ENCODE data around the gene DGKB.

Gene DGKB

DNA sequence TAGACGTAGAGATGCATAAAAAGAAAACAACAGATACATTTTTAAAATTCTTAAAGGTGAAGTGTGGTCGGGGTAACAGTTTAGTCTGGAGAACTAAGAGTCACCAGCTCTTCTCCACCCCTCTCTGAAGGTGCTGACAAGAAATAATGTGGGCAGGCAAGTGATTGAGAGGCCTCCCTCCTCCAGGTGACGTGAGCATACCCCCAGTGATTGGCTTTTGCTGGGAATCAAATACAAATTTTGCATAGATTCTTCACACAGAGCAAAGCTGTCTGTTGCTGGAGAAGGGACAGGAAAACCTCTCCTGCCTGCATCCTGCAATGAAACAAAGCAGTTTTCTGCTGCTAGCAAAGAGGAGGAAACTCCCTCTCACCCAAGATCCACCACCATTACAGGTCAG, 115.0 kb downstream of the DGKB start:
- H3K4me3 ChIP-seq (ENCODE audit: low read depth, low read length): no peak overlapping the region

DNA sequence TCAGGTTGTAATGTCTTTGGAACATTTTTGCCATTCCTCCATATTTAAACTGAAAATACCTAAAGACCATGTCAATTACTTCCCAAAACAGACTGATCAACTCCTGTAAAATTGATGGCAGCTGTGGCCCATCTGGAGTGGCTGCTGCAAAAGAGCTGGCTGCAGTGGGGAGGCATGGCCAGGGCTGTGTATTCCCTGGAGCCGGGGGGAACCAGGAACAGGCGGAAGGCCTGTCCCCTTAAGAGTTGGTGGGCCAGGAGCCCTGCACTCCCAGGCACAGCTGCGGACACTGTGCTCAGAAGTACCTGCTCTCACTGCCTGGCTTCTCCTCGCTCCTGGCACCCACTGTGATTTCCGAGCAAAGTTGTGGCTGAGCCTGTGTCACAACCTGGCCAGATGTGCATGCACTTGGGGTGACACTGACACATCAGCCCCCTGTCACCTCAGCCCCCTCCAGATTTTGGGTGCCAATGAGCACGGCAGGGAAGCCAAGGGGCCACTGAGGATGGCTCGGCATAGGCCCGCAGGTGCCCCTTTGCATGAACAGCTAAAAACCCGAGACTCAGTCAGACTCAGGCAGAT, 116.1 kb downstream of the DGKB start:
- H3K4me3 ChIP-seq (ENCODE audit: low read depth, low read length): no peak overlapping the region
- TF ChIP-seq, protein P1, sequence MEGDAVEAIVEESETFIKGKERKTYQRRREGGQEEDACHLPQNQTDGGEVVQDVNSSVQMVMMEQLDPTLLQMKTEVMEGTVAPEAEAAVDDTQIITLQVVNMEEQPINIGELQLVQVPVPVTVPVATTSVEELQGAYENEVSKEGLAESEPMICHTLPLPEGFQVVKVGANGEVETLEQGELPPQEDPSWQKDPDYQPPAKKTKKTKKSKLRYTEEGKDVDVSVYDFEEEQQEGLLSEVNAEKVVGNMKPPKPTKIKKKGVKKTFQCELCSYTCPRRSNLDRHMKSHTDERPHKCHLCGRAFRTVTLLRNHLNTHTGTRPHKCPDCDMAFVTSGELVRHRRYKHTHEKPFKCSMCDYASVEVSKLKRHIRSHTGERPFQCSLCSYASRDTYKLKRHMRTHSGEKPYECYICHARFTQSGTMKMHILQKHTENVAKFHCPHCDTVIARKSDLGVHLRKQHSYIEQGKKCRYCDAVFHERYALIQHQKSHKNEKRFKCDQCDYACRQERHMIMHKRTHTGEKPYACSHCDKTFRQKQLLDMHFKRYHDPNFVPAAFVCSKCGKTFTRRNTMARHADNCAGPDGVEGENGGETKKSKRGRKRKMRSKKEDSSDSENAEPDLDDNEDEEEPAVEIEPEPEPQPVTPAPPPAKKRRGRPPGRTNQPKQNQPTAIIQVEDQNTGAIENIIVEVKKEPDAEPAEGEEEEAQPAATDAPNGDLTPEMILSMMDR (IDR thresholded peaks at IDR 0.05; ENCODE audit: low read depth, low read length): no peak

More for the DNA sequence above, 115.0 kb downstream of the DGKB start:
- TF ChIP-seq, protein P1 (IDR thresholded peaks at IDR 0.05; ENCODE audit: low read depth, low read length): no peak

DNA sequence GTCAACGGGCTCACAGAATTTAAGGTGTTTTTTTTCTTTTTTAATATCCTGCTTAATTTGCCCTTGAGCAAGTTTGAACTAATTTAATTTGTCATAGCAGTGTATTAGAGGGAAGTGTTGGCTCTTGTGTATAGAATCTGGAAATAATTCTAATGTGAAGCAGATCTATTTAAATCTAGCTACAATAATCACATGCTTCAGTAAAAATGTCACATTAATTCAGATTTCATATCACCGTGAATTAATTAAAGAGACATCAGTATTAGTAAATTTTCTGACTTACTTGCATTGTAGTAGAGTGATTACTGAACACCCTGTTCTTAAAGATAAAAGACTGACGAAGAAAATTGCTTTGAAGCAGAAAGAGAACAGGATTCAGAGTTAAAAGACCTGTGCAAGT, 124.7 kb downstream of the DGKB start:
- TF ChIP-seq, protein P1 (IDR thresholded peaks at IDR 0.05; ENCODE audit: low read depth, low read length): no peak

DNA sequence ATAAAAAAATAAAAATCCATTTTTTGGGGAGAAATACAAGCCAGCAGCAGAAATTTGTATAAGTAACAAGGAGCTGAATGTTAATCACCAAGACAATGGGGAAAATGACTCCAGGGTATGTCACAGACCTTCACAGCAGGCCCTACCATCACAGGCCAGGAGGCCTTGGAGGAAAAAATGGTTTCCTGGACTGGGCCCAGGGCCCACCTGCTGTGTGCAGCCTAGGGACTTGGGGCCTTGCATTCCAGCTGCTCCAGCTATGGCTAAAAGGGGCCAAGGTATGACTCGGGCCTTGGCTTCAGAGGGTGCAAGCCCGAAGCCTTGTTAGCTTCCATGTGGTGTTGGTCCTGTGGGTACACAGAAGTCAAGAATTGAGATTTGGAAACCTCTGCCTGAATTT, 126.3 kb downstream of the DGKB start:
- H3K4me3 ChIP-seq (ENCODE audit: low read depth, low read length): no peak overlapping the region
- TF ChIP-seq, protein P1 (IDR thresholded peaks at IDR 0.05; ENCODE audit: low read depth, low read length): no peak

More for the DNA sequence above, 124.7 kb downstream of the DGKB start:
- no peak overlapping the region for H3K4me3 ChIP-seq (ENCODE audit: low read depth, low read length)

DNA sequence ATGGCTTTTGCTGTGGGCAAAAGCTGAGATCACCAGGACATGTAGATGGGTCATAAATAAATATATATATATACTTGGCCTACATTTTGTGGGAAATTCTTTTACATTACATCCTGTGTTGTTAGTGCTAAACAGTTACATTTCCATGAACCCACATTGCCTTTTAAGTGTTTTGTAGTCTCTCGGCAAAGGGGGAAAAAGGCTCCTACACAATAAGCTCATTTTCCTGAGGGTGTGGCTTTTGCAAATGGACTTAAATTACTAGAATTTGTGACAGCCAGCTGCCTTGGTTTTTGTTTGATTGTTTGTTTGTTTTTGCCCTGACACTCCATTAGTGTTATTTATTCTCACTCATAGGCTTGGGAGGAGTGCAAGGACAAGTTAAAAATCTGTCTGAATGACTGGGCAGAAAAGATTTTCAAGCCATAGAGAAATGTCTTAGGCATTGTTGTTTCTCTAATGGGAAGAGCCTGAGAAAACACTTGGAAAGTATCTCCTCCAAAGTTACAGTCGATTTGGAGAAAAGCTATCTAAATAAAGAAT, 128.8 kb downstream of the DGKB start:
- H3K4me3 ChIP-seq (ENCODE audit: low read depth, low read length): no peak overlapping the region
- TF ChIP-seq, protein P1 (IDR thresholded peaks at IDR 0.05; ENCODE audit: low read depth, low read length): no peak

DNA sequence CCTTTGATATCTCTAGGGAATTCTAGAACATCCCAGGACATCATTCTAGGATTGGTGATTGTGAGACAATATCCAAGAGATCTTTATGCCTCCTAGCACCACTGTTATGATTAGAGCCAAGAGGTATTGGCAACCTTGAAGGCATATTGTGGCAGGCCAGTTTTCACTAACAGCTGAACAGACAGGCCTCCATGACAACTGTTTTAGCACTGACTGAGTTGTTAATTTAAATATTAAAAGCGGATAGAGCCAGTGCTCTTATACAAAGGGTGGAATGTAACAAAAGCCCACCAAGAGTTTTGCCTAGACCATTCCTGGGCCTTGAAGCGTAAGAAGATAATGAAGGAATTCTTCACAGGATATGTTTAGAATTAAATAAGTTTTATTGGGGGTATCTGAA, 131.9 kb downstream of the DGKB start:
- TF ChIP-seq, protein P1 (IDR thresholded peaks at IDR 0.05; ENCODE audit: low read depth, low read length): no peak

DNA sequence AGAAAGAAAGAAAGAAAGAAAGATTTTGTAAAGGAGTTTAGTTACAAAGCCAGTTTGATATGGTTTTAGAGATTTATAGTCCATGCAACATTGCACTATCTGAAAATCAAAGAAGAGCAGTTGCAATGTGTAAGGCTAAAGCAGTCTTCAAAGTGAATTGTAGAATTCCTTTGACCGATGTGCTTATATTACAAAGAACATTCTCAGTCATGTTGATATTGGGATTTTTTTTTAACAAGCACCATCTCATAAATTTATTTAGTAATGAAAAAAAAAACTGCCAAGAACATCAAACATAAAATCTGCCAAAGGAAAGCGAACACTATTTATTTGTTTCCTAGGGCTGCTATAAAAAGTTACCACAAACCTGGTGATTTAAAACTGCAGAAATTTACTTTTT, 133.3 kb downstream of the DGKB start:
- TF ChIP-seq, protein P1 (IDR thresholded peaks at IDR 0.05; ENCODE audit: low read depth, low read length): no peak
- H3K4me3 ChIP-seq (ENCODE audit: low read depth, low read length): no peak overlapping the region

More for the DNA sequence above, 131.9 kb downstream of the DGKB start:
- H3K4me3 ChIP-seq (ENCODE audit: low read depth, low read length): no peak overlapping the region

Data from WI38 (cell line).